OCI-LY1 (cell line): Measurements from ENCODE around the gene SCRN2.

Experiments
- CTCF ChIP-seq: fragments of 200-600 bp; sonication (generic), shearing (Covaris generic); IDR thresholded peaks from 2 replicates; pipeline ENCODE4 v1.5.1; 2017; ENCODE audit warnings: mild to moderate bottlenecking, antibody characterized with exemption, low read length, moderate library complexity, mixed read lengths
- EZH2 ChIP-seq: fragments of 200-600 bp; sonication (generic), shearing (Covaris generic); IDR thresholded peaks from 2 replicates; pipeline ENCODE4 v1.8.0; 2017; ENCODE audit warnings: borderline replicate concordance, mixed run types, mild to moderate bottlenecking, antibody characterized with exemption, low read length, moderate library complexity, mixed read lengths

DNA sequence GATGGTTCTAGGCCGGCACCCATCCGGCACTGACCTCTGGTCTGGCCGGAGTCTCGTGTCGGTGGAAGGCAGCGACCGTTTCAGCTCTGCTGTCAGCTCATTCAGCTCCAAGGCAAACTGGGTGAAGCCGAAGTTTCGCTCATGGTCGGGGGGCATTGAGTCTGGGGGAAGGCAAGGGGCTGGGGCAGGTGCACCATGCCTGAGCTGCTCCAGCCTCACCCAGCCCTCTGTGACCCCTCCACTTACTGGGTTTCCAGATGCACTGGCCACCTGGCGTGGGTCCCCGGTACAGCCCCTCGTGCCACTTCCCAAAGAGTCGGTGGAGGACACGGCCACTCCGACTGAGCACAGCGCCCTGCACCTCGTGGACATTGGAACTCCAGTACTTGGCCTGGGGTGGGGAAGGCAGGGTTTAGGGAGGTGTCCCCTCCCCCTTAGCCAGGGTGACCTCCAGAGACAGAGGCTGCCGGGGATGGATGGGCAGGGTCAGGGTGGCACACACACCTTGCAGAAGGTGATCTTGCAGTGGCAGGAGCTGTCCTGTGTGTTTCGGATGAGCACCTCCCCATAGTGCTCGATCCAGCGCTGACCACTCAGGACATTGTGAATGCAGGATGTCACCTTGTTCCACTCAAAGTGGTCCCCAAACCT, 32.1 kb downstream of the SCRN2 start:
- TF ChIP-seq CTCF (no peak), EZH2 (no peak)
